Vagina (tissue), 2 donors: ENCODE results near the gene PAEP. TPM values are rescaled to one million over a fixed set of nuclear protein-coding genes. Genes with fewer than 3 reads are reported as not detected.
"Not testable (repeated sequence)": the region's sequence is repeated elsewhere in the genome, so short reads cannot be mapped to it uniquely, and the experiment has no call there.

Experiments used
- DNase-seq, 2 donors: peaks; one replicate each; pipeline ENCODE4 v3.0.0-alpha.2; 2017; ENCODE audit errors: extremely low spot score in 2 of 2
- H3K27ac ChIP-seq: fragments of 200-600 bp; sonication (generic); one replicate; pipeline ENCODE4 v1.5.1; 2019
- H3K27me3 ChIP-seq: fragments of 200-600 bp; sonication (generic); one replicate; pipeline ENCODE4 v1.5.1; 2019
- H3K36me3 ChIP-seq, 2 donors: fragments of 200-600 bp; sonication (generic); one replicate each; pipeline ENCODE4 v1.5.1; 2017 to 2019
- H3K4me1 ChIP-seq: fragments of 200-600 bp; sonication (generic); one replicate; pipeline ENCODE4 v1.5.1; 2019
- H3K4me3 ChIP-seq, 2 donors: fragments of 200-600 bp; sonication (generic); 1 replicate in 1 of 2; 2 replicates in 1 of 2; pipeline ENCODE4 v1.5.1; 2016 to 2019
- H3K9me3 ChIP-seq: fragments of 200-600 bp; sonication (generic); one replicate; pipeline ENCODE4 v1.5.1; 2019
- POLR2A ChIP-seq, 2 donors: fragments of 450-650 bp; IDR thresholded peaks; one replicate each; pipeline ENCODE4 v1.6.1; 2017; ENCODE audit warnings: antibody characterized with exemption in 2 of 2, mild to moderate bottlenecking in 2 of 2, moderate library complexity in 2 of 2
- POLR2AphosphoS5 ChIP-seq, 2 donors: sonication (generic); formaldehyde crosslinking; IDR thresholded peaks; one replicate each; pipeline ENCODE4 v1.9.0; 2017; ENCODE audit warnings: antibody characterized with exemption in 2 of 2, mild to moderate bottlenecking in 2 of 2, low read depth in 1 of 2; ENCODE audit not compliant: insufficient read depth in 1 of 2
- intact Hi-C: fragments of 100-400 bp; cut with DNase I; formaldehyde crosslinking; loops from one replicate; pipeline ENCODE4 v1.15.1; 2023
- total RNA-seq: library from RNA; depleted of rRNA; stranded (reverse); fragments of >200 nt; gene quantifications from one replicate; pipeline ENCODE4 v1.2.3, GENCODE V29; 2016
- TF ChIP-seq, protein P1 (sequence below), 3 experiments: fragments of 450-650 bp in 2 of 3; fragments of 200-600 bp in 1 of 3; sonication (generic) in 1 of 3; IDR thresholded peaks; one replicate each; pipeline ENCODE4 v1.5.1; 2017 to 2019; ENCODE audit warnings: antibody characterized with exemption in 3 of 3, mild to moderate bottlenecking in 2 of 3, moderate library complexity in 2 of 3

Gene PAEP
- total RNA-seq, 1 donor from 2014 or later, result not detected

- Histone ChIP-seq H3K27me3 (no peaks in the 10 kb centered on the region), H3K36me3 (no peaks in the 10 kb centered on the region), H3K9me3 (no peaks in the 10 kb centered on the region), H3K27ac (no peak overlapping the region), H3K4me1 (no peaks in the 10 kb centered on the region), H3K4me3 (no peak overlapping the region)
- intact Hi-C loops, result no loop called here
- no peak for DNase-seq
- TF ChIP-seq POLR2AphosphoS5 (IDR thresholded peaks at IDR 0.05; ENCODE audit: insufficient read depth in 1 of 2, low read depth in 1 of 2) (no peak), POLR2A (IDR thresholded peaks at IDR 0.05) (no peak)
- TF ChIP-seq, protein P1, sequence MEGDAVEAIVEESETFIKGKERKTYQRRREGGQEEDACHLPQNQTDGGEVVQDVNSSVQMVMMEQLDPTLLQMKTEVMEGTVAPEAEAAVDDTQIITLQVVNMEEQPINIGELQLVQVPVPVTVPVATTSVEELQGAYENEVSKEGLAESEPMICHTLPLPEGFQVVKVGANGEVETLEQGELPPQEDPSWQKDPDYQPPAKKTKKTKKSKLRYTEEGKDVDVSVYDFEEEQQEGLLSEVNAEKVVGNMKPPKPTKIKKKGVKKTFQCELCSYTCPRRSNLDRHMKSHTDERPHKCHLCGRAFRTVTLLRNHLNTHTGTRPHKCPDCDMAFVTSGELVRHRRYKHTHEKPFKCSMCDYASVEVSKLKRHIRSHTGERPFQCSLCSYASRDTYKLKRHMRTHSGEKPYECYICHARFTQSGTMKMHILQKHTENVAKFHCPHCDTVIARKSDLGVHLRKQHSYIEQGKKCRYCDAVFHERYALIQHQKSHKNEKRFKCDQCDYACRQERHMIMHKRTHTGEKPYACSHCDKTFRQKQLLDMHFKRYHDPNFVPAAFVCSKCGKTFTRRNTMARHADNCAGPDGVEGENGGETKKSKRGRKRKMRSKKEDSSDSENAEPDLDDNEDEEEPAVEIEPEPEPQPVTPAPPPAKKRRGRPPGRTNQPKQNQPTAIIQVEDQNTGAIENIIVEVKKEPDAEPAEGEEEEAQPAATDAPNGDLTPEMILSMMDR (IDR thresholded peaks at IDR 0.05), result no peak
These were observed 28.4 kb upstream of the PAEP start for GRCh38 chr9:135533113-135533512.

- Histone ChIP-seq H3K36me3 (no peaks in the 10 kb centered on the region), H3K27me3 (no peaks in the 10 kb centered on the region), H3K9me3 (no peaks in the 10 kb centered on the region), H3K27ac (no peak overlapping the region), H3K4me3 (no peak overlapping the region), H3K4me1 (no peaks in the 10 kb centered on the region)
- DNase-seq, result no peak
- intact Hi-C loops, result no loop called here
- TF ChIP-seq, protein P1 (IDR thresholded peaks at IDR 0.05), result no peak
These were observed 27.9 kb upstream of the PAEP start for GRCh38 chr9:135533674-135534073.

DNA sequence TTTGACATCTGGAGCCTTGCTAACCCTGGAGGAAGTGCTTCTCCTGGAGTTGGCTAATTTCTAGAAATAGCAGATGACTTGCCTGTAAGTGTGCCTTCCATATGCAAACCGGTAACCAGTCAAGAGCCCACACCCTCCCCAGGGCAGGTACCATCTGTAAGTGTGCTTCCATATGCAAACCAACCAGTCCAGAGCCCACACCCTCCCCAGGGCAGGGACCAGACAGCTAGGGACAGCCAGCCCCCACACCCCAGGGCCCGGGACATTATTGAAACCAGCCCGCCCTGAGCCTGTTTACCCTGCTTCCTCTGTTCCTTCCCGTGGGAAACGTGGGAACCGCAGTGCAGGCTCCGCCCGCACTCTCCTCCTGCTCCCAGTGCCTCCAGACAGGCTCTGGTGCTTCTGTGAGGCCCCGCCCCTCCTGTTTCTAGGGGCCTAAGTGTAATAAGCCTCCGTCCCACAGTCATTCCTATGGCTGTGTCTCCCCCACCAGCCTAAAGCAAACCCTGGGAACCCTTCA lies 27.3 kb upstream of the PAEP start:
- intact Hi-C loops, H3K9me3 ChIP-seq, H3K4me3 ChIP-seq, DNase-seq, H3K27ac ChIP-seq, H3K36me3 ChIP-seq, H3K4me1 ChIP-seq, H3K27me3 ChIP-seq: not testable (repeated sequence)

- H3K36me3 ChIP-seq, H3K27ac ChIP-seq, H3K9me3 ChIP-seq, H3K4me3 ChIP-seq, DNase-seq, H3K27me3 ChIP-seq, H3K4me1 ChIP-seq, intact Hi-C loops: not testable (repeated sequence)
These were observed 26.7 kb upstream of the PAEP start for GRCh38 chr9:135534826-135535225.

GRCh38 chr9:135535631-135536030 lies 25.9 kb upstream of the PAEP start:
- H3K27me3 ChIP-seq, DNase-seq, H3K36me3 ChIP-seq, H3K27ac ChIP-seq, intact Hi-C loops, H3K4me1 ChIP-seq, H3K4me3 ChIP-seq, H3K9me3 ChIP-seq: not testable (repeated sequence)

- no peak for DNase-seq
- Histone ChIP-seq H3K27me3 (no peaks in the 10 kb centered on the region), H3K4me3 (no peak overlapping the region), H3K4me1 (no peaks in the 10 kb centered on the region), H3K9me3 (no peaks in the 10 kb centered on the region), H3K36me3 (no peaks in the 10 kb centered on the region), H3K27ac (no peak overlapping the region)
- intact Hi-C loops, result no loop called here
- TF ChIP-seq POLR2A (IDR thresholded peaks at IDR 0.05) (no peak), POLR2AphosphoS5 (IDR thresholded peaks at IDR 0.05; ENCODE audit: insufficient read depth in 1 of 2, low read depth in 1 of 2) (no peak)
- TF ChIP-seq, protein P1 (IDR thresholded peaks at IDR 0.05), result no peak
These were observed 25.3 kb upstream of the PAEP start for GRCh38 chr9:135536216-135536615.

GRCh38 chr9:135543262-135543894 lies 18.2 kb upstream of the PAEP start:
- H3K4me3 ChIP-seq, DNase-seq, H3K9me3 ChIP-seq, H3K4me1 ChIP-seq, H3K27me3 ChIP-seq, H3K36me3 ChIP-seq, intact Hi-C loops, H3K27ac ChIP-seq: not testable (repeated sequence)
